Measurements from ENCODE around the gene MKLN1.
"Not testable (repeated sequence)": the region's sequence is repeated elsewhere in the genome, so short reads cannot be mapped to it uniquely, and the experiment has no call there.

MKLN1 gene

DNA sequence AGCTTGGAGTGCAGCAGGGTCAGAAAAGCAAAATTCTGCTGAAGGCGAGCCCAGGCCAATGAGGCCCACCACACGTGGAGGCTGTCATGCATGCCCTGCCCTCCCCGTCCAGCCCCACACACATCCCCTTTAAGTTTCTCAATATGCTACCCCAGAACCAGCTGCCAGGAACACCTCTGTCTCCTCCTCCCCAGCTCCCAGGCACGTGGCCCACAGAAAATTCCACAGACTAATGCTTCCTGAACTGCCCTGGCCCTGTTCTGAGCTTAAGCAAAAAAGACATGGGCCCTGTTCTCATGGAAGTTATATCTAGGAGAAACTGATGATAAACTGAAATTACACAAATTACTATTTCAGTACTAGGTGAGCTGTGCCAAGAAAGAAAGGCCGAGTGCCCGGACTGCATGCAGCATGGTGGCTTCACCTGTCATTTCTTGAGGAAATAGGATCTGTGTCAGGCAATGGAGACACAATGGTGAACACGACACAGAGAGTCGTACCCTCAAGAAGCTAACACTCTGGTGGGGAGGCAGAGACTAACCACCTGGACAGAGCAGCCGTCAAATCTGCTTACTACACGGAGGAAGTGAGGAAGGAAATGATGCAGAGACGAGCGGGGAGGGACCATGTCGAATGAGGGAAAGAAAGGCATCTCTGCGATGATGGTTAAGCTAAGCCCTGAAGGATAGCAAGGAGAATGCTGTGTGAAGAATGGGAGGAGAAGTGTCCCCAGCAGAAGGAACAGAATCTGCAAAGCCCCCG is 184.3 kb downstream of the MKLN1 start:
- DNase-seq (ENCODE audit: extremely low read depth, low read depth): no peak
- TF ChIP-seq, protein P1, sequence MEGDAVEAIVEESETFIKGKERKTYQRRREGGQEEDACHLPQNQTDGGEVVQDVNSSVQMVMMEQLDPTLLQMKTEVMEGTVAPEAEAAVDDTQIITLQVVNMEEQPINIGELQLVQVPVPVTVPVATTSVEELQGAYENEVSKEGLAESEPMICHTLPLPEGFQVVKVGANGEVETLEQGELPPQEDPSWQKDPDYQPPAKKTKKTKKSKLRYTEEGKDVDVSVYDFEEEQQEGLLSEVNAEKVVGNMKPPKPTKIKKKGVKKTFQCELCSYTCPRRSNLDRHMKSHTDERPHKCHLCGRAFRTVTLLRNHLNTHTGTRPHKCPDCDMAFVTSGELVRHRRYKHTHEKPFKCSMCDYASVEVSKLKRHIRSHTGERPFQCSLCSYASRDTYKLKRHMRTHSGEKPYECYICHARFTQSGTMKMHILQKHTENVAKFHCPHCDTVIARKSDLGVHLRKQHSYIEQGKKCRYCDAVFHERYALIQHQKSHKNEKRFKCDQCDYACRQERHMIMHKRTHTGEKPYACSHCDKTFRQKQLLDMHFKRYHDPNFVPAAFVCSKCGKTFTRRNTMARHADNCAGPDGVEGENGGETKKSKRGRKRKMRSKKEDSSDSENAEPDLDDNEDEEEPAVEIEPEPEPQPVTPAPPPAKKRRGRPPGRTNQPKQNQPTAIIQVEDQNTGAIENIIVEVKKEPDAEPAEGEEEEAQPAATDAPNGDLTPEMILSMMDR (IDR thresholded peaks at IDR 0.05; ENCODE audit: low read depth, low read length, missing control alignments): no peak
- no peak overlapping the region for H3K4me3 ChIP-seq (replicated peaks; ENCODE audit: low read depth, low read length)

DNA sequence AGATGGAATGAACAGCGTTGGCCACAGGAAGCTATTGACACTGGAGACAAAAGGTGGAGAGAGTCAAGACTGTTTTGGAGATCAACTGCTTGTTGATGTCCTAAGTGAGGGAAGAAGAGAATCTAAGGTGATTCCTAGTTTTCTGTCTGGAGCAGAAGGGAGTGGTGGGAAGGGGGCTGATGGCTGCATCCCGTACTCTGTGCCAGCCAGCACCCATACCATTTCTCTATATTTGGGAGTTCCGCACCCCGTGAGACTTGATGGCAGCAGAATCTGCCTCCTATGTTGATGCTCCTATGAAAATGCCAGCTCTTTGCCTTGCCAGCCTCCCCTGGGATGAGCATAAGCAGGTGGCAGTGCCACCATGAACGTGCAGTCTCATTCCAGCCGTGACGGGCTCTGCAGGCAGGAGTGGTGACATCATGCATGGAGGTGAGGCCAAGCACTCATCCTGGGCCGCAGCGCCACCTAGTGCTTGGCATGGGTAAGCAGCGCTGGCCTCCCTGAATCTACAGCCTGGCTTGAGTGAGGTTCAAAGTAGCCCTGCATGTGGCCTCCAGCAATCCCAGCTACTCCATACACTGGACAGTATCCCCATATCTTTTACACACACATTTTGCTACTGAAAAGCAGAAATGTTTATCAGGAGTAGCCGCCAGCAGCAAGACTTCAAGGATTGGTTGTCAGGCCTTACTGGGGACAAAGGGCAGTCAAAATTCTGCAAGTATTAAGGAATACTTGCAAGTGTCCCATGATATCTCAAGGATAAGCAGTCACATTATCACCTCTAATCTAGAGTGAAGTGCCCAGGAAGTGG is 185.8 kb downstream of the MKLN1 start:
- H3K4me3 ChIP-seq (replicated peaks; ENCODE audit: low read depth, low read length): no peak overlapping the region

DNA sequence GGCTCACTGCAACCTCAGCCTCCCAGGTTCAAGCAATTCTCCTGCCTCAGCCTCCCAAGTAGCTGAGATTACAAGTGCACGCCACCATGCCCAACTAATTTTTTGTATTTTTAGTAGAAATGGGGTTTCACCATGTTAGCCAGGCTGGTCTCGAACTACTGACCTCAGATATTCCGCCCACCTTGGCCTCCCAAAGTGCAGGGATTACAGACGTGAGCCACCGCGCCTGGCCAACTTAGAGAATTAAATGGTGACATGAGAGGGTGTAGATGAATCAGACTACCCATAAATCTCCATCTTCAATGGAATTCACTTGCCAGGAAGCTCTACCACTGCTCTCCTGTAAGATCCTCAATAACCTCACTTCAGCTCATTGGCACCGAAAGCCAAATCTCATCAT is 187.8 kb downstream of the MKLN1 start:
- not testable (repeated sequence) for DNase-seq (ENCODE audit: extremely low read depth, low read depth); H3K4me3 ChIP-seq (replicated peaks; ENCODE audit: low read depth, low read length)

More for the DNA sequence above, 185.8 kb downstream of the MKLN1 start:
- peak; percentile 51 for DNase-seq (ENCODE audit: extremely low read depth, low read depth)
- TF ChIP-seq, protein P1 (IDR thresholded peaks at IDR 0.05; ENCODE audit: low read depth, low read length, missing control alignments): peak; percentile 98

DNA sequence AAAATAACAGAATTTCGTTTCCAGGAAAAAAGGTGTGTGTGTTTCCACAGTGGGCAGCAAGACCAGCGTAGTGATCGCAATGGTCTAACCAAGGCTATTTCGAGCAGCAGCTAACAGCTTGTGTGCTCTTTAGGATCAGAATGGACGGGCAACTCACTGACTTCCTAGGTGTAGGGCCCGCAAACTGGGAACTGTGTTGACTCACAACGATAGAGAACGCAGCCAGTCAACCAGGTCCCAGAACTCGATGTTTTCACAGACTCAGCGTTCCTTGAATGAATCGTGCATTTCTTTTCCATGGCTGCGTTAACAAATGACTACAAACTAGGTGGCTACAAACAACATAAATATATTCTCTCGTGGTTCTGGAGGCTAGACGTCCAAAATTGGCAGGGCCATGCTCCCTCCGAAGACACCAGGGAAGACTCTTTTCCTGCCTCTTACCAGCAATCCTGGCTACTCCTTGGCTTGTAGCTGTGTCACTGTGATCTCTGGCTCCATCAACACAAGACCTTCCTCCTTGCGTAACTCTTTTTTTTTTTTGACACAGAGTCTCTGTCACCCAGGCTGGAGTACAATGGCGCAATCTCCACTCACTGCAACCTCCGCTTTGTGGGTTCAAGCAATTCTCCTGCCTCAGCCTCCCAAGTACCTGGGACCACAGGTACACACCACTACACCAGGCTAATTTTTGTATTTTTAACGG is 189.7 kb downstream of the MKLN1 start:
- no peak for DNase-seq (ENCODE audit: extremely low read depth, low read depth)
- TF ChIP-seq, protein P1 (IDR thresholded peaks at IDR 0.05; ENCODE audit: low read depth, low read length, missing control alignments): no peak
- no peak overlapping the region for H3K4me3 ChIP-seq (replicated peaks; ENCODE audit: low read depth, low read length)

DNA sequence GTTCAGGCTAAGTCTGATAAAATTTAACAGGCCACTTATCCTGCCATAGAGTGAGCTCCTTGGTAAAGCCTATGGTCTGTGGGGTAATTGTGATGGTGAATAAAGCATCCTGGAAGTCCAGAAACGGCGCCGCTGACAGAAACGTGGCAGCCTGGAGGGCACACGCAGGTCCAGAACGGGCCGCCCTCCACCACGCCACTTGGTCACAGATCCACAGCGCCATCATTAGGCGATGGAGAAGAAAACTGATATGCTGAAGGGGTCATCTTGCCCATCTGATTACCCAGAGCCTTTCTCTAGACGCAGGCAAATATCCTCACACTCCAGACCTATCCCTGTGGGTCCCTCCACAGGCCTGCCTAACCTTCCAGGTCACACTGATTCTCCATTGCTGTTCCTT is 190.9 kb downstream of the MKLN1 start:
- TF ChIP-seq, protein P1 (IDR thresholded peaks at IDR 0.05; ENCODE audit: low read depth, low read length, missing control alignments): no peak

DNA sequence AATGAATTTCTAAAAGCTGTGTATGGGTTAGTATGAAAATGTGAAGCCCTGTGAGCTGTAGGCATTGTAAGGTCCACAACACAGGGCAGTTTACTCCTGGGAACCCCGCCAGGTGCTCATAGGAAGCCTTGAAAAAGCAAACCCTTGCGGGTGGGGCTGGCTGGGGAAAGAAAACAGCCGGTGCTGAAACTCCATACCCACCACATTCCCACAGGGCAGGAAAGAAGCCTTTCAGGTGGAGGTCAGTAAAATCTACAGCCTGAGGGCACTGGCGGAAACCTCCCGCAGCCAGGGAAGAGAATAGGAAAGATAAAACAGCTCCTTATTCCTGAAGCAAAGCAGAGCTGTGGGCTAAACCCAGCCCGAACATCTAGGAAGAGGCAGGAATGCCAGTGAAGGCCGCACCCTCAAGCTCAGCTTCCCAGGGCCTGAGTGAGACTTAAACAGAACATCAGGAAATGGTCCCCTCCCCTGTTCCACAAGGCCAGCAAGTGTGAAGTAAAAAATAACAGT is 194.0 kb downstream of the MKLN1 start:
- TF ChIP-seq, protein P1 (IDR thresholded peaks at IDR 0.05; ENCODE audit: low read depth, low read length, missing control alignments): no peak
- no peak overlapping the region for H3K4me3 ChIP-seq (replicated peaks; ENCODE audit: low read depth, low read length)
- no peak for DNase-seq (ENCODE audit: extremely low read depth, low read depth)

More for the DNA sequence above, 190.9 kb downstream of the MKLN1 start:
- no peak overlapping the region for H3K4me3 ChIP-seq (replicated peaks; ENCODE audit: low read depth, low read length)
- DNase-seq (ENCODE audit: extremely low read depth, low read depth): no peak

Measured in HFF-Myc (cell line).